ENCODE measurements around the gene HES2. TPM values are rescaled to one million over a fixed set of nuclear protein-coding genes. Genes with fewer than 3 reads are reported as not detected.

Gene HES2
- total and polyA plus RNA-seq, 4 experiments from 2014 or later, result not detected

GRCh38 chr1:6465461-6466005, 45.8 kb upstream of the HES2 start:
- Histone ChIP-seq H3K4me1 (ENCODE audit: insufficient read depth, low read length) (peaks cover 53% of the 10 kb centered on the region), H3K27ac (ENCODE audit: low read depth, low read length) (peak overlapping the region; percentile 95), H3K9me3 (ENCODE audit: control insufficient read depth in 1 of 2, low read length in 2 of 2) (no peaks in the 10 kb centered on the region), H3K36me3 (ENCODE audit: insufficient read depth, low read length) (peaks cover 31% of the 10 kb centered on the region), H3K27me3 (ENCODE audit: insufficient read depth, low read length) (no peaks in the 10 kb centered on the region), H3K4me3 (ENCODE audit: low read length in 2 of 2) (peak overlapping the region; percentile 79 to 85)
- POLR2A ChIA-PET (ENCODE audit: partially characterized antibody), result interaction anchor here (1.2 to 18.2 kb wide), 10 partner anchors 8 to 159 kb away, joined by 3 to 390 read pairs (median 4); partner anchors contain the start of genes KLHL21, THAP3 and ZBTB48
- Mint-ChIP-seq H3K36me3 (peaks cover 22 to 38% of the 10 kb centered on the region in 2 donors), H3K4me1 (peaks cover 20 to 64% (median 40%) of the 10 kb centered on the region in 4 donors), H3K4me3 (peak overlapping the region; percentile 88 to 99 (median 94)), H3K9me3 (no peaks in the 10 kb centered on the region), H3K27me3 (no peaks in the 10 kb centered on the region), H3K27ac (peak overlapping the region; percentile 97 to 100 (median 97))
- CTCF ChIA-PET (ENCODE audit: partially characterized antibody), result interaction anchor here (1.1 to 6.6 kb wide), 11 partner anchors 11 to 181 kb away, joined by 3 to 53 read pairs (median 7); no protein-coding TSS in a partner anchor
- DNase-seq, result peak; percentile 65 to 77 (median 67)
- intact Hi-C loops (cut with micrococcal nuclease), result loop anchor here (1.0 to 10.0 kb wide), 3 partner anchors 10 to 319 kb away; partner anchors contain the start of gene CAMTA1

GRCh38 chr1:6464915-6465314, 45.2 kb upstream of the HES2 start:
- no peaks in the 10 kb centered on the region for H3K27me3 Mint-ChIP-seq
- DNase-seq, result no peak
- Histone ChIP-seq H3K9me3 (ENCODE audit: control insufficient read depth in 1 of 2, low read length in 2 of 2) (no peaks in the 10 kb centered on the region), H3K27ac (ENCODE audit: low read depth, low read length) (peak overlapping the region; percentile 95), H3K36me3 (ENCODE audit: insufficient read depth, low read length) (peaks cover 31% of the 10 kb centered on the region), H3K27me3 (ENCODE audit: insufficient read depth, low read length) (no peaks in the 10 kb centered on the region), H3K4me3 (ENCODE audit: low read length in 2 of 2) (peak overlapping the region; percentile 79 to 85), H3K4me1 (ENCODE audit: insufficient read depth, low read length) (peaks cover 56% of the 10 kb centered on the region)
- ChIA-PET POLR2A (ENCODE audit: partially characterized antibody) (interaction anchor here (1.2 to 18.2 kb wide), 9 partner anchors 11 to 159 kb away, joined by 3 to 390 read pairs (median 5); partner anchors contain the start of genes KLHL21, THAP3 and ZBTB48), CTCF (ENCODE audit: partially characterized antibody) (interaction anchor here (1.3 to 6.6 kb wide), 7 partner anchors 10 to 45 kb away, joined by 3 to 53 read pairs (median 6); partner anchors contain the start of gene HES2)
- no peaks in the 10 kb centered on the region for H3K9me3 Mint-ChIP-seq
- H3K27ac Mint-ChIP-seq, result peak overlapping the region; percentile 97 to 100 (median 97)
- H3K4me3 Mint-ChIP-seq, result peak overlapping the region; percentile 88 to 99 (median 94)
- peaks cover 23 to 43% of the 10 kb centered on the region in 2 donors for H3K36me3 Mint-ChIP-seq
- H3K4me1 Mint-ChIP-seq, result peaks cover 22 to 70% (median 44%) of the 10 kb centered on the region in 4 donors
- intact Hi-C loops (cut with micrococcal nuclease), result loop anchor here (1.0 to 10.0 kb wide), 2 partner anchors 16 to 320 kb away; partner anchors contain the start of gene CAMTA1

- intact Hi-C loops (cut with micrococcal nuclease), result loop anchor here (10.0 kb wide), 1 partner anchor 320 kb away; the partner anchor contains the start of gene CAMTA1
- peaks cover 60% of the 10 kb centered on the region for H3K4me1 ChIP-seq (ENCODE audit: insufficient read depth, low read length)
- peak overlapping the region; percentile 97 to 100 (median 97) for H3K27ac Mint-ChIP-seq
- no peaks in the 10 kb centered on the region for H3K9me3 Mint-ChIP-seq
- H3K4me1 Mint-ChIP-seq, result peaks cover 25 to 74% (median 47%) of the 10 kb centered on the region in 4 donors
- POLR2A ChIA-PET (ENCODE audit: partially characterized antibody), result interaction anchor here (1.4 to 18.2 kb wide), 5 partner anchors 11 to 139 kb away, joined by 3 to 390 read pairs (median 12); partner anchors contain the start of gene KLHL21
- no peaks in the 10 kb centered on the region for H3K9me3 ChIP-seq (ENCODE audit: control insufficient read depth in 1 of 2, low read length in 2 of 2)
- peak overlapping the region; percentile 79 to 85 for H3K4me3 ChIP-seq (ENCODE audit: low read length in 2 of 2)
- H3K36me3 ChIP-seq (ENCODE audit: insufficient read depth, low read length), result peaks cover 31% of the 10 kb centered on the region
- CTCF ChIA-PET (ENCODE audit: partially characterized antibody), result interaction anchor here (1.3 to 6.6 kb wide), 10 partner anchors 10 to 217 kb away, joined by 3 to 53 read pairs (median 4); partner anchors contain the start of gene HES2
- peak in 4 of 5 donors; percentile 25 to 65 (median 44) for DNase-seq
- H3K36me3 Mint-ChIP-seq, result peaks cover 23 to 43% of the 10 kb centered on the region in 2 donors
- no peaks in the 10 kb centered on the region for H3K27me3 Mint-ChIP-seq
- no peaks in the 10 kb centered on the region for H3K27me3 ChIP-seq (ENCODE audit: insufficient read depth, low read length)
- H3K4me3 Mint-ChIP-seq, result peak overlapping the region; percentile 88 to 99 (median 94)
- peak overlapping the region; percentile 95 for H3K27ac ChIP-seq (ENCODE audit: low read depth, low read length)
Observed at GRCh38 chr1:6464514-6464836, 44.8 kb upstream of the HES2 start.

DNA sequence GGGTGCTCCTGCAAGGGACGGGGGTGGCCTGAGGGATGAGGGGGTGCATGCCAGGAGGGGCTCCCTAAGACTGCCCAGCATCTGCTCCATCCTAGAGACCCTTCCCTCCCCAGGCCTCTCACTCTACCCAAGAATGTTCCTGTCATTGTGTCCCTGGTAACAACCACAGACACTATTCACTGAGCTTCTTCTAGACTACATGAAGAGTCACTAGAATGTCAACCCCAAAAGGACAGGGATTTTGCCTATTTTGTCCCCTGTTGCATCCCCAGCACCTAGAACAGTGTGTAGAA, 43.3 kb upstream of the HES2 start:
- Histone ChIP-seq H3K9me3 (ENCODE audit: control insufficient read depth in 1 of 2, low read length in 2 of 2) (no peaks in the 10 kb centered on the region), H3K27me3 (ENCODE audit: insufficient read depth, low read length) (no peaks in the 10 kb centered on the region), H3K4me1 (ENCODE audit: insufficient read depth, low read length) (peaks cover 64% of the 10 kb centered on the region), H3K36me3 (ENCODE audit: insufficient read depth, low read length) (peaks cover 31% of the 10 kb centered on the region), H3K27ac (ENCODE audit: low read depth, low read length) (peak overlapping the region; percentile 97), H3K4me3 (ENCODE audit: low read length in 2 of 2) (no peak overlapping the region)
- intact Hi-C loops (cut with micrococcal nuclease), result loop anchor here (10.0 kb wide), 1 partner anchor 322 kb away; the partner anchor contains the start of gene CAMTA1
- no peaks in the 10 kb centered on the region for H3K27me3 Mint-ChIP-seq
- peak overlapping the region; percentile 45 to 99 (median 72) for H3K4me3 Mint-ChIP-seq
- peaks cover 23 to 43% of the 10 kb centered on the region in 2 donors for H3K36me3 Mint-ChIP-seq
- DNase-seq, result no peak
- CTCF ChIA-PET (ENCODE audit: partially characterized antibody), result interaction anchor here (1.3 to 6.6 kb wide), 9 partner anchors 8 to 215 kb away, joined by 3 to 53 read pairs (median 5); no protein-coding TSS in a partner anchor
- POLR2A ChIA-PET (ENCODE audit: partially characterized antibody), result interaction anchor here (0.6 to 18.2 kb wide), 6 partner anchors 10 to 139 kb away, joined by 3 to 390 read pairs (median 6); partner anchors contain the start of genes KLHL21 and ZBTB48
- H3K9me3 Mint-ChIP-seq, result no peaks in the 10 kb centered on the region
- peaks cover 29 to 76% (median 52%) of the 10 kb centered on the region in 4 donors for H3K4me1 Mint-ChIP-seq
- peak overlapping the region; percentile 97 to 100 (median 97) for H3K27ac Mint-ChIP-seq

DNA sequence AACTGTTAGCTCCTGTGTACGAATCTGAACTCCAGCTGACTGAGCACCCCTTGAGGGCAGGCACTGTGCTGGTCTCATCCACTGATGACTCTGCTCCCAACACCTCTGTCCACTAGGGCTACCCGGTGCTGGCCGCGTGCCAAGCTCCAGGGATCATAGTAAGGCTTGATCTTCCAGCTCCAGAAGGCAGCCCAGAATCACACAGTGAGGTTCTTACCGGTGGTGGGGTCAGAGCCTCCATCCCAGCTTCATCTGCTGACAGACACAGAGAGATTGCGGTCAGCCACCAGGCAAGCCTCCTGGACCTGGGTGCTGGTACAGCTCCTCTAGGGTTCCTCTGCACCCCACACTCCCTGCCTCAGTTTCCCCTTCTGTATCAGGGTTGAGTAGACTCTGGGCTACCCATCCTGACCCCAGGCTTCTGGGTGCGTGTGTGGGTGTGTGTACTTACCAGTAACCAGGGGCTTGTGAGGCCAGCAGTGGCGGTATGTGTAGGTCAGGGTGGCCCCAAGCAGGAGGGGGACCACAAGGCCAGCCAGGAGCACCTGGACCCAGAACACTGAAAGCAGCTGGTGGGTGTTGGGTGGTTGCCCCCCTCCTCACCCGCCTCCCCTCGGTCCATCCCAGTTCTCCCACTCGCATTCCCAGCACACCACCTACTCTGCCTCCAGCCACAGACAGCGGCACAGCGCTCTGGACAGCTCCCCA, 42.8 kb upstream of the HES2 start:
- POLR2A ChIA-PET (ENCODE audit: partially characterized antibody), result interaction anchor here (0.6 to 18.2 kb wide), 7 partner anchors 11 to 139 kb away, joined by 3 to 390 read pairs (median 4); partner anchors contain the start of genes KLHL21 and ZBTB48
- intact Hi-C loops (cut with micrococcal nuclease), result loop anchor here (10.0 kb wide), 1 partner anchor 322 kb away; the partner anchor contains the start of gene CAMTA1
- H3K4me1 Mint-ChIP-seq, result peaks cover 29 to 76% (median 52%) of the 10 kb centered on the region in 4 donors

DNA sequence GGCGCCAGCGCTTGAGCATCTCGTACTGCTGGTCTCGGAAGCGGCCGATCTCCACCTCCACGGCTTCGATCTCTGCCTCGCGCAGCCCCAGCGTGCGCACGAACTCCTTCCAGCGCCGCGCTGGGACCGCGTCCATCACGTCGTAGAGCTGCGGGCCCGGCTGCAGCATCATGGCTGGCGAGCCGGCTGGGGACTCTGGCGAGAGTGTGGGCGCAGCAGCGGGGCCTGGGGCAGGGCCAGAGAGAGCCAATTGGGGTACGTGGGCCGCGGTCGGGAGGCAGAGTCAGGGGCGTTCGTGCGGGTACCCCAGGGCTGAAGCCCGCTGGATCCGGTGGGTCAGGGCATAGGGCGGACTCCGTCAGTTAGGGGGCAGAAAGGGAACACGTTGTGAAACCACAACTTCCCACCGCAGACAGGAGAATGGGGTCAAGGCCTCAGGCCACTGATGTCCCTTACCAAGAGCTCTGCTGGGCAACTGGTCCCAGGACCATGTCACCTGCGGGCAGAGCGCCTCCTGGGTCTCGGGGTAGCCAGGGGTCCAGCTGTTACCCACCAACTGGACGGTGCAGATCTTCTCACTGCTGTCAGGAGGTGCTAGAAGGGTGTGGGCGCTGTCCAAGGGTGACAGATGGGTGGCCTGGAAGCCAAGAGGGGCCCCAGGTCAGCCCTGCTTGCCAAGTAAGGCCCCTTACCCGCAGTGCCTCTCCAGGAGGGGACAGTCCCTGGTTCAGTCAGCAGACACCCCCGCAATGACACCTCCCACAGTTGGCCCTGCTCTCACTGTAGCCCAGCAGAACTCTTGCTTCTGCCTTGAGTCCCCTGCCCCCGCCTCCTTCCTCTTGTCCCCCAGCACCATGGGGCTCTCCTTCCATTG, 42.1 kb upstream of the HES2 start:
- Histone ChIP-seq H3K36me3 (ENCODE audit: insufficient read depth, low read length) (peaks cover 31% of the 10 kb centered on the region), H3K4me1 (ENCODE audit: insufficient read depth, low read length) (peaks cover 60% of the 10 kb centered on the region), H3K4me3 (ENCODE audit: low read length in 2 of 2) (peak overlapping the region in 1 of 2 donors; percentile 62), H3K27ac (ENCODE audit: low read depth, low read length) (peak overlapping the region; percentile 97), H3K9me3 (ENCODE audit: control insufficient read depth in 1 of 2, low read length in 2 of 2) (no peaks in the 10 kb centered on the region), H3K27me3 (ENCODE audit: insufficient read depth, low read length) (no peaks in the 10 kb centered on the region)
- Mint-ChIP-seq H3K27me3 (no peaks in the 10 kb centered on the region), H3K9me3 (no peaks in the 10 kb centered on the region), H3K4me3 (peak overlapping the region; percentile 58 to 99 (median 75)), H3K27ac (peak overlapping the region; percentile 97 to 100 (median 99)), H3K4me1 (peaks cover 31 to 79% (median 50%) of the 10 kb centered on the region in 4 donors), H3K36me3 (peaks cover 23 to 43% of the 10 kb centered on the region in 2 donors)
- ChIA-PET CTCF (ENCODE audit: partially characterized antibody) (interaction anchor here (1.0 to 6.6 kb wide), 4 partner anchors 12 to 55 kb away, joined by 3 to 53 read pairs (median 4); no protein-coding TSS in a partner anchor), POLR2A (ENCODE audit: partially characterized antibody) (interaction anchor here (0.8 to 18.2 kb wide), 7 partner anchors 12 to 140 kb away, joined by 3 to 390 read pairs (median 4); partner anchors contain the start of genes KLHL21 and ZBTB48)
- no peak for DNase-seq
- intact Hi-C loops (cut with micrococcal nuclease), result loop anchor here (2.0 to 10.0 kb wide), 3 partner anchors 141 to 435 kb away; partner anchors contain the start of genes CAMTA1 and KLHL21

More for the DNA sequence above, 42.8 kb upstream of the HES2 start:
- H3K9me3 Mint-ChIP-seq, result no peaks in the 10 kb centered on the region
- DNase-seq, result no peak
- Histone ChIP-seq H3K9me3 (ENCODE audit: control insufficient read depth in 1 of 2, low read length in 2 of 2) (no peaks in the 10 kb centered on the region), H3K27me3 (ENCODE audit: insufficient read depth, low read length) (no peaks in the 10 kb centered on the region), H3K4me1 (ENCODE audit: insufficient read depth, low read length) (peaks cover 64% of the 10 kb centered on the region), H3K36me3 (ENCODE audit: insufficient read depth, low read length) (peaks cover 31% of the 10 kb centered on the region), H3K27ac (ENCODE audit: low read depth, low read length) (peak overlapping the region; percentile 97), H3K4me3 (ENCODE audit: low read length in 2 of 2) (no peak overlapping the region)
- peak overlapping the region; percentile 26 to 99 (median 75) for H3K4me3 Mint-ChIP-seq
- CTCF ChIA-PET (ENCODE audit: partially characterized antibody), result interaction anchor here (1.0 to 6.6 kb wide), 9 partner anchors 8 to 60 kb away, joined by 3 to 53 read pairs (median 5); no protein-coding TSS in a partner anchor
- peak overlapping the region; percentile 97 to 100 (median 97) for H3K27ac Mint-ChIP-seq
- H3K27me3 Mint-ChIP-seq, result no peaks in the 10 kb centered on the region
- peaks cover 23 to 43% of the 10 kb centered on the region in 2 donors for H3K36me3 Mint-ChIP-seq

Data from CD4-positive, alpha-beta memory T cell (primary cell).